Gastroesophageal sphincter (tissue), 2 donors: ENCODE results near the gene PLPP3.

ENCODE experiments used
- EP300 ChIP-seq: sonication (generic); formaldehyde crosslinking; IDR thresholded peaks from one replicate; pipeline ENCODE4 v1.6.1; 2017; ENCODE audit warnings: antibody characterized with exemption, mild to moderate bottlenecking
- POLR2AphosphoS5 ChIP-seq: sonication (generic); formaldehyde crosslinking; IDR thresholded peaks from one replicate; pipeline ENCODE4 v1.6.1; 2017; ENCODE audit warnings: antibody characterized with exemption

DNA sequence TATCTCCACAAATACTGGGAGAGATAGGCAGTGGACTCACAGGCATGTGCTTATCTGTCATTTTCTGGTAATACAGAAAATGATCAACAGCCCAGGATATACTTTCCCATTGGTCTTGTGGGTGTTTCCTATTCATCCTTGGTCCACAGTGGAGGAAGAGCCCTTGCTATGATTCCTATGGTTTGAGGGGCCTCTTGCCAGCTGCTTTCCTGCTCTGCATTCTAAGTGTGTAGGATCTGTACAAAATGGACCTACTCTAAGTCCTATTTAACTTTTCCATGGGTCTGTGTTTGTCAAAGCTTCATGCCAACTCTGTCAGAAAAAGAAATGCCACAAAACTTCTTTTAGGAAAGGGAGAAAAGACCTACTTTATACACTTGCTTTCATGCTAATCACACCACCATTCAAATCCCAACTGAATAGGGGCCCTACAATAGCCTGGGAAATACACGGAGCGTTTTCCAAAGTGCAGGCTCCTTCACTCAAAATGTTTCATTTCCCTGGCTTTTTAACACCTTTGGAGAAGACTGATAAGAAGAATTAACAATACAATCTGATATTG is 16.4 kb downstream of the PLPP3 start:
- TF ChIP-seq EP300 (no peak), POLR2AphosphoS5 (no peak)
